Gastrocnemius medialis (tissue), 4 donors: ENCODE results near the gene RRP12.

Experiments
- POLR2A ChIP-seq, 2 donors: fragments of 450-650 bp; IDR thresholded peaks; one replicate each; pipeline ENCODE4 v1.6.1; 2017; ENCODE audit warnings: antibody characterized with exemption in 2 of 2, mild to moderate bottlenecking in 2 of 2, moderate library complexity in 2 of 2
- TF ChIP-seq, protein P1 (sequence below), 5 experiments: fragments of 450-650 bp in 3 of 5; fragments of 200-600 bp in 2 of 5; sonication (generic) in 2 of 5; IDR thresholded peaks in 4 of 5; conservative IDR thresholded peaks in 1 of 5; 1 replicate in 4 of 5; 2 replicates in 1 of 5; pipeline ENCODE4 v1.5.1; 2016 to 2019; ENCODE audit warnings: antibody characterized with exemption in 5 of 5, mild to moderate bottlenecking in 3 of 5, moderate library complexity in 3 of 5

DNA sequence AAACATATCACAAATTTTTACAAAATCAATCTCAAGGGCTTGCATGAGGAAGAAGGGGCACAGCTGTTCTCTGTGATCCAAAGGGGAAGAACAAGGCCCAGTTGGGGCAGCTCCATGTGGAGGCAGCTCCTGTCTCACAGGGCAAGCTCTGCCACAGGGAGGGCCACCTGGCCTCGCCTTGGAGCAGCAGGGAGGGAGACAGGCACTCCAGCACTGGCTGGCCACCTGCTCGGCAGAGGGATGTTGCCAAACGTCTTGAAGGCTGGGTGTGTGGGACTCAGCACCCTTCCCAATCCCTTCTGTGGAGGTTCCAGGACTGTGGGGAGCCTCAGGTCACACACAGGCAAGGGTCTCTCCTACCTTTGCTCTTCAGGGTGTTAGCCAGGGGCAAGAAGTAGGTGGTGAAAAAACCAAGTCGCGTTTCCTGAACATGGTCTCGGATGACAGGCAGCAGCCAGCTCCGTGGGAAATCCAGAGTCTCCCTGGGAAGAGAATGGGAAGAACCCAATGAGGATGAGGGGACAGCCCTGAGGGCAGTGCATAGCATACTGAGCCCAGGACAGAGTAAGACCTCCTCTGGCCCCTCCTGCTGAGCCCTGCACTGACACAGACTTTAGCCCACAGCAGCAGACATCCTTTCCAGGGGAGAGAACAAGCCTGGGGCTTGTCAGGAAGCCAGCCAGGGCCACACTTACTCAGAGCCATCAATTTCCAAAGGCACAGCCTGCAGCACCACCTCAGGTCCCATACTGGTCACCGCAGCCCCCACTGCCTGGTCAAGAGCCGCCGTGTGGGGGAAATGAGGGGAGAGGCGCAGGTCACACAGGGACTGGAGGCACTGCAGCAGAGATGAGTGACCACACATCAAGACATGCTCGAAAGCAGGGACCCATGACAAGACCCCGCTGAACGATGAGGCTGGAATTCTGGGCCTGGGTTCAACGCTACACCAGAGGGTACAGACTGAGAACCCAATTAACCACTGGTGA is 21.9 kb downstream of the RRP12 start:
- TF ChIP-seq, protein P1, sequence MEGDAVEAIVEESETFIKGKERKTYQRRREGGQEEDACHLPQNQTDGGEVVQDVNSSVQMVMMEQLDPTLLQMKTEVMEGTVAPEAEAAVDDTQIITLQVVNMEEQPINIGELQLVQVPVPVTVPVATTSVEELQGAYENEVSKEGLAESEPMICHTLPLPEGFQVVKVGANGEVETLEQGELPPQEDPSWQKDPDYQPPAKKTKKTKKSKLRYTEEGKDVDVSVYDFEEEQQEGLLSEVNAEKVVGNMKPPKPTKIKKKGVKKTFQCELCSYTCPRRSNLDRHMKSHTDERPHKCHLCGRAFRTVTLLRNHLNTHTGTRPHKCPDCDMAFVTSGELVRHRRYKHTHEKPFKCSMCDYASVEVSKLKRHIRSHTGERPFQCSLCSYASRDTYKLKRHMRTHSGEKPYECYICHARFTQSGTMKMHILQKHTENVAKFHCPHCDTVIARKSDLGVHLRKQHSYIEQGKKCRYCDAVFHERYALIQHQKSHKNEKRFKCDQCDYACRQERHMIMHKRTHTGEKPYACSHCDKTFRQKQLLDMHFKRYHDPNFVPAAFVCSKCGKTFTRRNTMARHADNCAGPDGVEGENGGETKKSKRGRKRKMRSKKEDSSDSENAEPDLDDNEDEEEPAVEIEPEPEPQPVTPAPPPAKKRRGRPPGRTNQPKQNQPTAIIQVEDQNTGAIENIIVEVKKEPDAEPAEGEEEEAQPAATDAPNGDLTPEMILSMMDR (IDR thresholded peaks at IDR 0.05 in 4 of 5, conservative IDR thresholded peaks at IDR 0.05 in 1 of 5), result no peak
- TF ChIP-seq POLR2A (IDR thresholded peaks at IDR 0.05), result no peak
